Measurements from ENCODE around the gene TAGAP. TPM values are rescaled to one million over a fixed set of nuclear protein-coding genes. Genes with fewer than 3 reads are reported as not detected.
"Not testable (repeated sequence)": the region's sequence is repeated elsewhere in the genome, so short reads cannot be mapped to it uniquely, and the experiment has no call there.

The TAGAP gene
- total RNA-seq, 1 donor from 2014 or later = not detected

GRCh38 chr6:159045801-159046200 lies 1.0 kb upstream of the TAGAP start:
- no peak for DNase-seq (ENCODE audit: low read depth in 2 of 2)

GRCh38 chr6:159043947-159044346 lies 844 bp downstream of the TAGAP start:
- DNase-seq (ENCODE audit: low read depth in 2 of 2) = no peak

- no peak for DNase-seq (ENCODE audit: low read depth in 2 of 2)
Observed at GRCh38 chr6:159043251-159043650, 1.5 kb downstream of the TAGAP start.

GRCh38 chr6:159042826-159043181 lies 2.0 kb downstream of the TAGAP start:
- no peak for DNase-seq (ENCODE audit: low read depth in 2 of 2)

- DNase-seq (ENCODE audit: low read depth in 2 of 2) = peak; percentile 61 to 71
Observed at GRCh38 chr6:159042003-159042825, 2.6 kb downstream of the TAGAP start.

- no peak for DNase-seq (ENCODE audit: low read depth in 2 of 2)
Observed at GRCh38 chr6:159041181-159041580, 3.6 kb downstream of the TAGAP start.

- no peak for DNase-seq (ENCODE audit: low read depth in 2 of 2)
Observed at GRCh38 chr6:159039885-159040258, 4.9 kb downstream of the TAGAP start.

GRCh38 chr6:159038914-159039884 lies 5.6 kb downstream of the TAGAP start:
- DNase-seq (ENCODE audit: low read depth in 2 of 2) = no peak

- not testable (repeated sequence) for DNase-seq (ENCODE audit: low read depth in 2 of 2)
Observed at GRCh38 chr6:159038318-159038717, 6.5 kb downstream of the TAGAP start.

GRCh38 chr6:159037756-159038290 lies 7.0 kb downstream of the TAGAP start:
- DNase-seq (ENCODE audit: low read depth in 2 of 2) = no peak

GRCh38 chr6:159036673-159037072 lies 8.1 kb downstream of the TAGAP start:
- no peak for DNase-seq (ENCODE audit: low read depth in 2 of 2)

- DNase-seq (ENCODE audit: low read depth in 2 of 2) = no peak
Observed at GRCh38 chr6:159035891-159036290, 8.9 kb downstream of the TAGAP start.

- DNase-seq (ENCODE audit: low read depth in 2 of 2) = no peak
Observed at GRCh38 chr6:159033160-159034049, 11.4 kb downstream of the TAGAP start.

GRCh38 chr6:159031846-159032245 lies 12.9 kb downstream of the TAGAP start:
- DNase-seq (ENCODE audit: low read depth in 2 of 2) = no peak

GRCh38 chr6:159030168-159030567 lies 14.6 kb downstream of the TAGAP start:
- no peak for DNase-seq (ENCODE audit: low read depth in 2 of 2)

- DNase-seq (ENCODE audit: low read depth in 2 of 2) = not testable (repeated sequence)
Observed at GRCh38 chr6:159025224-159025623, 19.6 kb downstream of the TAGAP start.

- DNase-seq (ENCODE audit: low read depth in 2 of 2) = no peak
Observed at GRCh38 chr6:159023893-159024292, 20.9 kb downstream of the TAGAP start.

- no peak for DNase-seq (ENCODE audit: low read depth in 2 of 2)
Observed at GRCh38 chr6:159020011-159020410, 24.8 kb downstream of the TAGAP start.

- DNase-seq (ENCODE audit: low read depth in 2 of 2) = no peak
Observed at GRCh38 chr6:159017757-159018559, 26.8 kb downstream of the TAGAP start.

- no peak for DNase-seq (ENCODE audit: low read depth in 2 of 2)
Observed at GRCh38 chr6:159014406-159014805, 30.4 kb downstream of the TAGAP start.
